Umbilical cord (tissue), 2 donors: ENCODE data around the gene CEBPE. TPM values are rescaled to one million over a fixed set of nuclear protein-coding genes. Genes with fewer than 3 reads are reported as not detected.

ENCODE experiments used
- DNase-seq: peaks from one replicate; pipeline ENCODE4 v3.0.0-alpha.2; 2015; ENCODE audit warnings: low spot score
- total RNA-seq: library from RNA; depleted of rRNA; stranded (reverse); fragments of >200 nt; gene quantifications from one replicate; pipeline ENCODE4 v1.2.3, GENCODE V29; 2014; ENCODE audit warnings: low replicate concordance; ENCODE audit not compliant: insufficient read depth

CEBPE gene
- total RNA-seq, 1 donor from 2014 or later = 6.0 TPM

DNA sequence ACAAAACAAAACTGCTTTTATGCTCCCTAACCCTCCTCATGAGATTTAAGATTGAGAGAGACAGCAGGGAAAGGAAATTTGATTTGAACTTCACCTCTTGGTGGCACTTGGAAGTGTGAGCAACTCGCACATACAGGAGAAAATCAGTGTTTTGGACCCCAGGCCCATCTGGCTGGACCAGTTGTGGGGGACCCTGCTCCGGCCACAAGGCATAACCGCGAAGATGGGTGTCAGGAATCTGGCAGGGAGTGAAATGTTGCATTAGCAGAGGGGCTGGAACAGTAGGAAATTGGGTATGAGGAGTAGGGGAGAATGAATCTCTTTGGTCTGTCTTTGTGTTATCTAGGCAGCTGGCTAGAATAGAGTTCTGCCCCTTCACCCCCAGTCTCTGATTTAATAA lies 15.5 kb downstream of the CEBPE start:
- no peak for DNase-seq

DNA sequence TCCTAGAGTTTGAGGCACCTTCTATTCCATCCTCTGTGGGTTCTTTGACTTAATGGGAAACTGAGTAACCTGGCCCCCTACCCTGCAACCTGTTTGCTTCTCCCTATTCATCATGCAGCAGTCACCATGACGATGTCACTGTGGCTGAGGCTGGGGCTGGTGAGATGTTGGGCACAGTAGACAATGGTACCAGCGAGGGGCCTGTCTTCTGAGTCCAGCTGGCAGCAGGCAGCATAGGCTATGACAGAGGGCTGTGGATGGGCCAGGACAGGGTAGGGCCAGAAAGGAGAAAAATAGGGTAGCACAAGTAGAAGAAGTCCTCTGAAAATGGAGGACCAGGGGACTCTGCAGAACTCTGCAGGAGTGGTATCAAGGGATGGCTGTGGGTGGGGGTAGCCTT lies 16.3 kb downstream of the CEBPE start:
- DNase-seq = no peak

GRCh38 chr14:23101986-23102625 lies 16.9 kb downstream of the CEBPE start:
- no peak for DNase-seq

GRCh38 chr14:23101213-23101970 lies 17.7 kb downstream of the CEBPE start:
- no peak for DNase-seq

DNA sequence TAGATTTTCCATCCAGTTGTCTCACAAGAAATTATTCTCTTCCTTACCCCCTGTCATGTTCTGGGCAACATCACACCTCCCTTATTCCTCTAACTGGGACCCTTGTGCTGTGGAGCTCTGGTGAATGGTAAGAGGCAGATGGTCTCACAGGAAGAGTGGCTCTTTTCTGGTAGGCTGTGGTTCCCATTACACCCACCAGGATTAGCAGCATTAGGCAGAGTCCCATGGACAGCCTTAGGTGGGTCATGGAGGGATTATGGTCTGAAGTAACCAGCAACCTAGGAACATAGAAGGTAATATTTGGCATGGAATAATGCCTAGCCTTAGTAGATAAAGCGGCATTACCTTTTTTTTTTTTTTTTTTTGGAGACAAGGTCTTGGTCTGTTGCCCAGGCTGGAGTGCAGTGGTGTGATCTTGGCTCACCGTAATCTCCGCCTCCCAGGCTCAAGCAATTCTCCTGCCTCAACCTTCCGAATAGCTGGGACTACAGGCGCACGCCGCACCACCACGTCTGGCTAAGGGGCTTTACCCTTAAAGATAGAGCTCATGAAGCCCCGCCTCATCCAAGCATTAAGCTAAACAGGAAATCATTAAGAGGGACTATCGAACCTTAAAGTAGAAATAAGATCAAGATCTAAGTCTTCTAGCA lies 19.7 kb downstream of the CEBPE start:
- DNase-seq = no peak

DNA sequence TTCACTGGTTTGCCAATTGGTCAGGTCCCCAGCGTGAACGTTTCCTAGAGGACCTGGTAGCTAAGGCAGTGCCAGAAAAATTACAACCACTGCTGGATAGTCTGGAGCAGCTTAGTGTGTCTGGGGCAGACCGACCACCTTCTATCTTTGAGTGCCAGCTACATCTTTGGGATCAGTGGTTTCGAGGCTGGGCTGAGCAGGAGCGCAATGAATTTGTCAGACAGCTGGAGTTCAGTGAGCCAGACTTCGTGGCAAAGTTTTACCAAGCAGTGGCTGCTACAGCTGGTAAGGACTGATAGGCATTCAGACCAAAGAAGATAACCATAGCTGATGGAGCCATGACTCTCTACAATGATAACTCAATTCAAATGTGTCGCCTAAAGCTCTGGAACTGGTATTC lies 21.3 kb downstream of the CEBPE start:
- DNase-seq = no peak

DNA sequence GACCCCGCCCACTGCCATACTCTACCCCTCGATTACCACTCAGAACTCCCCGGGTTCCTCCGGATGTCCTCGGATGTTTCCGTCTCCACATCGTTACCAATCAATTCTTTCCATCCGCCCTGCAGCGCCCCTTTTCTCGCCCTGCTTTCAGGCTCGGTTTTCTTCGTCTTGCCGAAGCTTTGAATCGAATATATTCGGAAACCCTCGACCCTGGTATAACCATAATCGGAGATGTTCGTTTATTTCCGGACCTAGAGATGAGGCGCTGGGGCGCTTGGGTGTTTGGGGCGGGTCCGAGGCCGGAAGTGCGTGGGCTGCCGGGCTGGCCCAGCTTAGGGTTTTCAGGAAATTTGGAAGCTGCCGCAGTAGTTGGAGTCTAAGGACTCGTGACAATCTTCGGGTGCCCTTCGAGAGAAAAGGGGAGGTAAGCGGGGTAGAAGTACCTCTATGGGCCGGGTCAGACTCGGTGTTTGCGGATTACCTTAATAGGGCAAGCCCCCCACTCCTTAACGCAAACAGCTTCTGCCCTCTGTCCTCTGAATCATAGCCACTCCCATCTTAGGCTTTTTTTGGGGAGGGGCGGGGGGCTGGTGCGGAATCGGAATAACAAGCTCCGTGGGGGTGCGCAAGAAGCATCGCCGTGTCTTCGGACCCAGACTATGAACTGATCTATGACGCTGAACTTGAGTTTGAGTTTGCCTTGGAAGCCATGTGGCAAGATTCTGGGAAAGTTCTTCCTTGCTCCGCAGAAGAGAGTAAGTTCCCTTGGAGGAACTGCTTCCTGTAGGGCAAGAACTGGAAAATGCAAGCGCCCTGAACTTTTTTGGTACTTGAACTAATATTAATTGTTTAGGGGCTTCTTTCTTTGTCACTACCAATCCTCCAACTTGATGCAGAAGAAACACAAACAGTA lies 23.6 kb downstream of the CEBPE start, which contains the start of gene C14orf119:
C14orf119 (plus strand) TSS at position 310 of the 913 bp plus-strand sequence. CDS start 2,154 bp downstream, outside the sequence.
- DNase-seq = peak; percentile 100

DNA sequence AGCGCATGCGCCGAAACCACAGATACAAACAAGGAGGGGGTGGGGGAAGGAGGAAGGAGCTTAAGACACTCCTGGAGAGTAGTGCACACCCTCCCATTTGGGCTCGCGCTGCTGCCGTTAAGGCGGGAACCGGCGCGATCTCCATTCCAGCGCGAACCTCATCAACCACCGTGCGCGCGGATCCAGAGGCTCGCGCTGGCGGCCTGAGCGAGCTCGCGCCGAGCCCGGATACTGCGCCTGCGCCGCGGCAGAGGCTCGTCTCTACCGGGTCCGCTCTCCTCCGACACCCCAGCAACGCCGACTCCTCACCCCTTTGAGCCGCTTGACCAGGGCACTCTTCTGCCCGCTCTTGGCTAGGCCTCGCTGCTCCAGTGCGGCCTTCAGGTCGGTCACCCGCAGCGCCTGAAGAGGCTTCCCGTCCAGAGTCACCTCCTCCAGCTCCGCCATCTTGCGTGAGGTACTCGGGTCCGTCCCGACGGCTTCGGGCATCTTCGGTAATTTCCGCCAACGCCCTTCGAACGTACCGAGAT lies 24.3 kb downstream of the CEBPE start, which contains the start of gene ACIN1:
ACIN1 (minus strand) TSS at position 471 of the 530 bp plus-strand sequence; CDS start at position 447, 24 bp downstream.
- peak; percentile 94 for DNase-seq

GRCh38 chr14:23093991-23094665 lies 24.9 kb downstream of the CEBPE start:
- no peak for DNase-seq

DNA sequence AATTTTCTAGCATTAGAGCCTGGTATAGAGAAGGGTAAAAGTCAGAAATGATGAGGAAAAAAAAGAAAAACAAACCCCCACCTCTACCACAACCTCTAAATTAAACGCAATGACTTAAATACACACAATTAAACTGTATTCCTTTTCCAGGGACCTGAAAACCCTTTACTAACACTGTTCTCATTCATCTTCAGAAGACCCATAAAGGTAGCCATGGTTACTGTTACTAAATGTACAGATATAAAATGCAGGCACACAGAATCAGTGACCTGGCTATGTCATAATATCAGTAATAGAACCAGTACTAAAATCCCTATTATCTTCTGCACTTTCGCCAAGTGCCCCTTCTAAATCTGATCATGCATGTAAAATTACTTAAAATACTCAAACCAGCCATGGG lies 25.5 kb downstream of the CEBPE start:
- no peak for DNase-seq

- DNase-seq = no peak
Measured at GRCh38 chr14:23093104-23093503, 26.0 kb downstream of the CEBPE start.

DNA sequence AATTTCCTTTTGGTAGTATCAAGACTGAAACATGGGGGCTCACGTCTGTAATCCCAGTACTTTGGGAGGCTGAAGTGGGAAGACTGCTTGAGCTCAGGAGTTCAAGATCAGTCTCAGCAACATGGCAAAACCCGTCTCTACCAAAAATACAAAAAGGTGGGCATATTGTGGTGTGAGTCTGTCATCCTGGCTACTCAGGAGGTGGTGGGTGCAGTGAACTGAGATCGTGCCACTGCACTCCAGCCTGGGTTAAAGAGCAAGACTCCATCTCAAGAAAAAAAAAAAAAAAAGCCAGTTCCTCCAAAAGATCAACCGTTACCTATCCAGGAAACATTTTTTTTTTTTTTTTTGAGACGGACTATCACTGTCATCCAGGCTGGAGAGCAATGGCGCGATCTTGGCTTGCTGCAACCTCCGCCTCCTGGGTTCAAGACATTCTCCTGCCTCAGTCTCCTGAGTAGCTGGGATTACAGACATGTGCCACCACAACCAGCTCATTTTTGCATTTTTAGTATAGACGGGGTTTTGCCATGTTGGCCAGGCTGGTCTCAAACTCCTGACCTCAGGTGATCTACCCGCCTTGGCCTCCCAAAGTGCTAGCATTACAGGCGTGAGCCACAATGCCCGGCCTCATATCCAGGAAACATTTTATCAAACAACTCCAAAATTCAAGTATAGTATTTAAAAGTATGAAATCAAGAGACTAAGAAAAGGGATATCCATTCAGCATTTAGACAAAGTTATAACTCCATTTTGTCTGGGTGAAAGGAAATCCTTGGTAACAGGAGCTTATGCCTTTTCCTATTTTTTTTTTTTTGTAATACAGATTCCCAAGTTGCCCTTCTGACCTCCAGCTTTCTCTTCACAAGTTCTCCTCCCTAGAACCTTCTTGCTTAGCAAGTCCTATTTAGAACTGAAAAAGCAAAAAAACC lies 27.5 kb downstream of the CEBPE start:
- DNase-seq = no peak

DNA sequence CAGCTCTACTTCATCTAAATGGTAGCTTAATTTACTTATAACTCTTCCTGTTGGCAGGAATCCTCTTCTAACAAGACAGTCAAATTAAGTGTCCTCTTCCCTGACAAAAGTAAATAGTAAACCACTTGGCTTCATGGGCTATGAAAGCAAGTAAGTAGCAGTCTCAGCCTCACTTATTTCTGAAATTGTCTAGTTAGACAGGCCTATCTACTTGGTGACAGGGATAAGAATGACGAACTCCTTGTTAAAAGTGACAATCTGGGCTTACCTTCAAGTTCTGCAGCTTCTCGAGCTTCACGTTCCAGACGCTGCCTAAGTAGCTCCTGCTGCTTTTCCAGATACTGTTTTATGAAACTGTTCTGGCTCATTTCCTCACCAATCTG lies 28.8 kb downstream of the CEBPE start:
- DNase-seq = no peak

DNA sequence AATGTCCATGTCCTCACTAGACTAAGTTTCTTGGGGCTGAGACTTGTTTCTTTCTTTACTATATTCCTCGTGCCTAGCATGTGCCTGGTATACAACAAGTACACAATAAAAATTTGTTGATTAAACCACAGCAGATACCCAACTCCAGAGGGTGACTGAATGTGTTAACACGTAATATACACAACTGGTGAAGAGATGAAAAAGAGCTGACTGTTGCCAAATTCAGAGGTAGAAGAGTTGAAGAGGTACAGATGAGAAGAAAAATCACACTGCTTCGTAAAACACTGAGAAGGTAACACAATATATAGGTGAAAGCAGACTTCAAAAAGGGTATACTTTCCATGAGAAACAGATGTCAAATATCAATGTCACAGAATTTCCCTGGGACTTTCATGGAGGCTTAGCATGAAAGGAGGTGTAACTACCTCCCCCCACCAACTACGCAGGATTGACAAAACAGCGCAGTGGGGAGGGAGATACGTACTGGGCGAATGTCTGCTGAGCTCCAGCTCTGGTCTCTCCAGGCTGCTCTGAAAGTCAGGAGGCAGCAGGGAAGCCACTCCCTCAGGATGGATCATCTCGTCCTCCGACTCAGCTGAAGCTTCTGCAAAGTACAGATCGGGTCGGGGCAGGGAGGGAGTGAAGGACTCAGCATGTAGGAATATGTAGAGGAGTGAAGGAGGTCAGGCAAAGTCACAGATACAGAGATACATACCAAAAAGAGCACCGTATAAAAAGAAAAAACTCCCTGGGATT lies 29.4 kb downstream of the CEBPE start:
- no peak for DNase-seq

DNA sequence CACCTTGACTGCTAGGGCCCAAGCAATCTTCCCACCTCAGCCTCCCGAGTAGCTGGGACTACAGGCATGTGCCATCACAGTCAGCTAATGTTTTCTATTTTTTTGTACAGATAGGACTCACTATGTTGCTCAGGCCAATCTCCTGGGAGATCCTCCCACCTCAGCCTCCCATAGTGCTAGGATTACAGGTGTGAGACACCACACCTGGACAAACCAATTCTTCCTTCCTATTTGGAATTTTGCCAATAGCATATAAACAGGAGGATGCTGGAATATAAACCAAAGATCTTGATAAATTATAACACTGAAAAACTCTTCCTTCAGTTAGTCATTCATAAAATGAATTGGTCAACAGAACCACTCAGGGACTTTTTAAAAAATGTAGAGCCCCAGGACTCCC lies 32.5 kb downstream of the CEBPE start:
- DNase-seq = no peak

- DNase-seq = peak; percentile 26
Measured at GRCh38 chr14:23085458-23085857, 33.6 kb downstream of the CEBPE start.

DNA sequence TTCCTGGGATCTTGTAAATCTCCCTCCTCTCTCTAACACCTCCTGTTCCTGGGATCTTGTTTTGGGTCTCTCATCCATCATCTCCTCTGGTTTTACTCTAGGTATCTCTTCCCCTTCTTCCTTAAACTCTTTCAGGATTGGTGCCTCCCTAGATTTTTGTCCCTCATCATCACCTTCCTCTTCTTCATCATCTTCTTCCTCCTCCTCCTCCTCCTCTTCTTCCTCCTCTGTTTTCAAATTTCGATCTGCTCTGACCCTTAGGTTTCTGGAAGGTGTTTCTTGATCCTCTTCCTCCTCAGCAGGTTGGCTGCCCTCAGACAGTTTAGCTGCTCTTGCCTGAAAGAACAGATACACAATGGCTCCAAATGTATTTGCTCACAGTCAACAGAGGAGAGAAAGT lies 38.6 kb downstream of the CEBPE start:
- DNase-seq = no peak

DNA sequence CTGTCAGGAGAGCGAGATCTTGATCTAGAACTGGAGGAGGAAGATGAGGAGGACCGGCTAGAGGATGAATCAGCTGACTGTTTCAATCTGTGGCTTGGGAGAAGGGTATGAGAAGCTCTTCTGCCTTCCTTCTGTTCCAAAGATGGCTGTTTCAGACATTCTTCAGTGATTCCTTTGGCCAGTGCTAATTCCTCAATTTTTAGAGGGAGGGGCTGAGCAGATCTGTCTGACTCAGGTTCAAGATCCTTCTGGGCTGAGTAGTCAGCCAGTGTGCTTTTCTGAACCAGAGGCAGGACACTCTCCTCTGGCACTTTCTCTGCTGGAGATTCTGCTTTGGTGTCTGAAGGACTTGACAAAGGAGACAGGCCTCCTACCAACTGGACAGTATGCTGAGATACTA lies 39.3 kb downstream of the CEBPE start:
- DNase-seq = no peak

GRCh38 chr14:23078692-23079116 lies 40.4 kb downstream of the CEBPE start:
- peak; percentile 83 for DNase-seq
